GM18526 (cell line): Measurements from ENCODE around the gene EIF5A.

Source experiments
- POLR2A ChIP-seq: IDR thresholded peaks from 3 replicates; pipeline ENCODE4 v1.6.1; 2011; ENCODE audit not compliant: insufficient read length; ENCODE audit errors: extremely low read depth

Gene EIF5A

DNA sequence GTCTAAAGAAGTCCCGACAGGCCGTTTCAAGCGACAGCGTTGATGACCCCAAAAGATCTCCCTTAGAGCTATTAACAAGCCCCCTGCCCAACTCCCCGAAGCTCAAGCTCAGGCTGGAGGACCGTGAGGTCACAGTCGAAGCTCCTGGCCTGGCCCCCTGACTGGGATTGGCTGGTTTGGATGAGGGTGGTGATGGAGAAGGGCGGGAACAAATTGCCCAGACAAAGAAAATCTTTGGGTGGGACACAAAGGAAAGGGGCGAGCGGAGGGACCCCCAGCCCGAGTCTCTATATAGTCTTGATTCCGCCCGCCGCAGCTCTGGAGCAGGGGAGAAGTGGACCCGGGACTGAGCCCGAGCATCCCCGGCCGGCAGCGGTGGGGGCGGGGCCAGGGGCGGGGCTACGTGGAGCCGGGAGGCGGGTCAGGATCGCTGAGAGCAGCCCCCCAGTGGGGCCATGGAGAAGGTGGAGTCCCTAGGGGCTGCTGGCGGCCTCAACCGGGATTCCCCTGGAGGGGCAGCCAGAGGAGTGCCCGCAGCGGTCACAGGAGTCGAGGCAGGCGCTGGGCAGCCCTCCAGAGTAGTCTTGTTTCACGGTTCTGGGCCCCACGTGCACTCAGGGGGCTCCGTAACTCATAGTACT lies 22.7 kb downstream of the EIF5A start:
- peak; percentile 24 for TF ChIP-seq POLR2A

DNA sequence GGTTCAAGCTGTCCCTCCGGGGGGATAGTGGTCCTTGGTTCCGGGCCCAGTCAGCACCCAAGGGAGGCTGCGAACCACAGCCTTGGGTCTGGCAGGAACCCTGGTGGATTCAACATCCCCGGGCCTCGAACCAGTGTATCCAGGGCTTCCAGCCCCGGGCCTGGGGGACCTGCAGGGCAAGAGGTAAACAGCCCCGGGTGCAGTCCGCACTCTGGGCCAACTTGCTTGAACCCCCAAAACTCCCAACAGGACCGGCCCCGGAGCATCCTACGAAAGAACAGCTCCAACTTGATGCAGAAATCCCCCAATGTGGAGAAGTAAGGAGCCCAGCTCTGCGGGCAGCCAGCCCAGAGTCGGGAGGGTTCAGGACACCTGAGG lies 23.2 kb downstream of the EIF5A start:
- no peak for TF ChIP-seq POLR2A

DNA sequence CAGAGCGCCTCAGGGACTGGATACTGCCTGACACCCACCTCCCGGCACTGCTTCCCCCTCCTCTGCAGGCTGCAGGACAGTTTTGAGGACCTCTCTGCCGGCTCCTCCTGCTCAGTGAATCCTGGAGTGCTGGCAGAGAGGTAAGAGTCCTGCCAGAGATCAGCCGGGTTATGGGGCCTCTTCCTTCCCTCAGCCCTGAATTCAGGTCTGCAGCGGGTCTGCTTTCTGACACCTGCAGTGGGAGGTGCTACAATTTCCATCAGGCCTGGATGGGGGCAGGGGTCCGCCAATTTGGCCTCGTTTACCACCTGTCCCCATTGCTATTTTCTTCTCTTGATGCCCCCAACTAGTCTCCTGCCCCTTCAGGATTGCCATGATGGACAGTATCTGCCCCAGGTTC lies 24.7 kb downstream of the EIF5A start:
- TF ChIP-seq POLR2A = no peak

DNA sequence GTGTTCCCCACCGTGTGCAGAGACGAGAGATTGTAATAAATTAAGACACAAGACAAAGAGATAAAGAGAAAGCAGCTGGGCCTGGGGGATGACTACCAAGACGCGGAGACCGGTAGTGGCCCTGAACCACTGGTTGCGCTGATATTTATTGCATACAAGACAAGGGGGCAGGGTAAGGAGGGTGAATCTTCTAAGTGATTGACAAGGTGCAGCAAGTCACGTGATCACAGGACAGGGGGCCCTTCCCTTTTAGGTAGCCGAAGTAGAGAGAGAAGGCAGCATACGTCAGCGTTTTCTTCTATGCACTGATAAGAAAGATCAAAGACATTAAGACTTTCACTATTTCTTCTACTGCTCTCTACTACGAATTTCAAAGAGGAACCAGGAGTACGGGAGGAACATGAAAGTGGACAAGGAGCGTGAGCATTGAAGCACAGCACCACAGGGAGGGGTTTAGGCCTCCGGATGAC lies 25.2 kb downstream of the EIF5A start:
- TF ChIP-seq POLR2A = peak; percentile 33

DNA sequence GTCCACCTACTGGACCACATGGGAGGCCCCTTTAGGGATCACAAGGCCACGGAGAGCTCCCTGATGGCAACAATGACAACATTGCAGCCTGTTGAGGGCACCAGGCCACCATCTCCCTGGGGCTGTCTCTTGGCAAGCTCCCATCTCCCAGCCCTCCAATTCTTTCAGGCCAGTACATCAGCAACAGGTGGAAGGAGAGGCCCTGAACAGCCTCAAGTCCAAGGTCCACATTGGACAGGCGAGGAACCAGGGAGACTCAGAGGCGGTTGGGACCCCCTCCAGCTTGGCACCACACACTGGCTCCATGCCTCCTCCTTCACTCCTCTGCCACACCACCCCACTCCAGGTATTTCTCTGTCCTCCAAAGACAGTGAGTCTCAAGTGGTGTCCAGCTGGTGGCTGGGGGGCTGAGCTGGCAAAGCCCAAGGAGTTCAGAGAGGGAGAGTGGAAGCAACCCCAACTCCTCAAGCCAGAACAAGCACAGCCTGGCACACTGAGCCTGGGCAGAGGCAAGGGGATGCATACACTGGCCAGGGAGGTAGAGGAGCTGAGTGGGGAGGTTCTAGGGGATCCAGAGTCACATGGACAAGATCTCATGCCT lies 27.6 kb downstream of the EIF5A start:
- no peak for TF ChIP-seq POLR2A

DNA sequence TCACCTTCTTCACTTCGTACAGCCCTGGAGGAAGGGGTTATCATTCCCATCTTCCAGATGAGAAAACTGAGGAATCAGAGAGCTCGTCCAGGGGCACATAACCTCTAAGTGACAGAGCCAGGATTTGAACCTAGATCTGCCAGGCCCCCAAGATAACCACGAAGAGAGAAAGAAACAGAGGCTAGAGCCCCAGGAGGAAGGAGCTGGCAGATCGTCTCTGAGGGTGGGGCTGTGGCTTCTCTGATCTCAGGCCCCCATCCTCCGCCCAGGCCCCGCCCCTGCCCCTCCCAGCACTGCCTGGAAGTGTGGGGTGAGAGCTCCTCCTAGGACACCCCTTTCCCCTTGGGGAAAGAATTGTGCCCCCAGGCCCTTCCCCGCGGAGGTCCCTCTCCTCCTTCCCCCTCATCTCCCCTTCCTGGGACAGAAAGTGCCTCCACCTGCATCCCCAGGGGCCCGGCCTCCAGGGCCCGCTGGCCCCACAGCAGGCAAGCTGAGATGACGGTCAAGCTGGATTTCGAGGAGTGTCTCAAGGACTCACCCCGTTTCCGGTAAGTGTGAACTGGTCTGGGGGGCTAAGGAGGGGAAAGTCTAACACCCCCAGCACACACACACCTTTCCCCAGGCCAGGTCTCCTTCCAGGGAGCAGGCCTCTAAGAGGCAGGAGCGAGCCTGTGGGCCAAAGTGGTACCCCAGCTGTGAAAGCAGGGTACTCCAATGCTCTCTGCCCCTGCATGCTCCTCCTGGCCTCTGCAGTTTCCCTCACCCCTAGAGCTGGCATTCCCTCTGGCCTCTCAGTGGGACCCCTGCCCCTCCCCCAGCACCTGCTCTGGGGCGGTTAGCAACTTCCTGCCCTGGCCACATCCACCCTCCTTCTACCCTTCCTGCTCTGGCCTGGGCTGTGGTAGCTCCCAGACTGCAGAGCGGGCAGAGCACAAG lies 29.1 kb downstream of the EIF5A start, which contains the start of gene ACAP1:
ACAP1 (plus strand) TSS at position 290 of the 936 bp plus-strand sequence; CDS start at position 496, 206 bp downstream.
- peak; percentile 49 for TF ChIP-seq POLR2A

DNA sequence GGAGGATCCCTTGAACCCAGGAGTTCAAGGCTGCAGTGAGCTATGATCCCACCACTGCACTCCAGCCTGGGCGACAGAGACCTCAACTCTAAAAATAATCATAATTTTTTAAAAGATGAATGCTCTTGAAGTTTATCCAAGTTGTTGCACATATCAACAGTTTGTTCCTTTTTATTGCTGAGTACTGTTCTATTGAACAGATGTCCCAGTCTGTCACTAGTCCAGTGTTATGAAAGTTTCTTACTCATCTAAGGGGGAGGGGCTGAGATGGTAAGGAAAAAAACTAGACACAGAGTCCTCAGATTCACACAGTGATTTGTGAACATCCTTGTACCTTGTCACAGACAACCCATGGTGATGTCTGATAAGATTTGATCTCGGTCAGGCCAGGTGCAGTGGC lies 32.8 kb downstream of the EIF5A start:
- no peak for TF ChIP-seq POLR2A

DNA sequence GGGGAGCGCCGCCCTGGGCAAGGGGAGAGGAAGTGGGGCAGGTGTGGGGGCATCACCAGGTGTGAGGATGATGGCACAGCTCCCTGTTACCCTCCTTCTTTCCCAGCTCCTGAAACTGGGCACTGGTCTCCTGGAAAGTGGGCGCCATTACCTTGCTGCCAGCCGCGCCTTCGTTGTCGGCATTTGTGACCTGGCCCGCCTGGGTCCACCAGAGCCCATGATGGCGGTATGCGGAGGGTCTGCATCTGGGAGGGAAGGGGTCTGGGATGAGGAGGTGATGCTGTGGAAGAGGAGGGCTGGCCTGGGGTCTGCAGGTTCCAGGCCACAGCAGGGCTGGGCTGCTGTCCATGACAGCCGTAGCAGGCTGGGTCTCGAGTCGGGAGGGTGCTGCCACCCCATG lies 34.4 kb downstream of the EIF5A start:
- TF ChIP-seq POLR2A = no peak

DNA sequence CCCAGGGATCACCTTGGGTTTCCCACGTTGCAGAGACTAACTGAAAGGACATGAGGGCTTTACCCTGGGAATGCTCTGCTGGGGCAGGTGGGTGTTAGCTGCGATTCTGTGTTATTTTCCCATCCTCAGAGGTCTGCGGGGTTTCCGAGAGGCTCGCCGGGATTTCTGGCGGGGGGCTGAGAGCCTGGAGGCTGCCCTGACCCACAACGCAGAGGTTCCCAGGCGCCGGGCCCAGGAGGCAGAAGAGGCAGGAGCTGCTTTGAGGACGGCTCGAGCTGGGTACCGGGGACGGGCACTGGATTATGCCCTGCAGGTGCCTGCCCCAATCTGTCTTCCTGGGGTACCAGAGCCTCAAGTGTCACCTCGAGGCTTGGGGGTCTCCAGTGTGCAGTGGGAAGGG lies 35.8 kb downstream of the EIF5A start:
- no peak for TF ChIP-seq POLR2A

DNA sequence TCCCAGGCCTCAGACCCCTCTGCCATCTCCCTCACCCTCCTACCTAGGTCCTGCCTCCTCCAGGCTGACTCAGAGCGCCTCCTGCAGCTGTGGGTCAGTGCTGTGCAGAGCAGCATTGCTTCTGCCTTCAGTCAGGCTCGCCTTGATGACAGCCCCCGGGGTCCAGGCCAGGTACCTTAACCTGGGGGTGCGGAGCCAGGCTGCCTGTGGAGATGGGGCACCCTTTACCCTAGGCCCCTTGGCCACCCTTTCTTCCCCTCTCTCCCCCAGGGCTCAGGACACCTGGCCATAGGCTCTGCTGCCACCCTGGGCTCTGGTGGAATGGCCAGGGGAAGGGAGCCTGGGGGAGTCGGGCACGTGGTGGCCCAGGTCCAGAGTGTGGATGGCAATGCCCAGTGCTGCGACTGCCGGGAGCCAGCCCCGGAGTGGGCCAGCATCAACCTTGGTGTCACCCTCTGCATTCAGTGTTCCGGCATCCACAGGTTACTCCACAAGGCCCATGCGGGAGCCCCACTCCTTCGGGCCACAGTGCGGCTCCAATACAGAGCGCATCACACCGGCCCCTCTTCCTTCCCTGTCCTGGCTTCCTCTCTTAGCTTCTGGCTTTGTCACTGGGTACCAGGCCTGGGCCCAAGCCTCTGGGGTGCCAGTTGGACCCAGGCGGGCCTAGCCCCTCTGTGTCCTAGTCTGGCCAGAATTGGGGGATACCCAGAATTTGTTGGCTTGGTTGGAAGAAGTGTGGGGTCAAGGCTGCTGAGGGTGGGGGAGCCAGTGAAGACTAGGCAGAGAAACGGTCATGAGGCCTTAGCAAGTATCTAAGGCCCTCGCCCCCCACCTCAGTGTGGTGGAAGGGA lies 39.6 kb downstream of the EIF5A start:
- no peak for TF ChIP-seq POLR2A

DNA sequence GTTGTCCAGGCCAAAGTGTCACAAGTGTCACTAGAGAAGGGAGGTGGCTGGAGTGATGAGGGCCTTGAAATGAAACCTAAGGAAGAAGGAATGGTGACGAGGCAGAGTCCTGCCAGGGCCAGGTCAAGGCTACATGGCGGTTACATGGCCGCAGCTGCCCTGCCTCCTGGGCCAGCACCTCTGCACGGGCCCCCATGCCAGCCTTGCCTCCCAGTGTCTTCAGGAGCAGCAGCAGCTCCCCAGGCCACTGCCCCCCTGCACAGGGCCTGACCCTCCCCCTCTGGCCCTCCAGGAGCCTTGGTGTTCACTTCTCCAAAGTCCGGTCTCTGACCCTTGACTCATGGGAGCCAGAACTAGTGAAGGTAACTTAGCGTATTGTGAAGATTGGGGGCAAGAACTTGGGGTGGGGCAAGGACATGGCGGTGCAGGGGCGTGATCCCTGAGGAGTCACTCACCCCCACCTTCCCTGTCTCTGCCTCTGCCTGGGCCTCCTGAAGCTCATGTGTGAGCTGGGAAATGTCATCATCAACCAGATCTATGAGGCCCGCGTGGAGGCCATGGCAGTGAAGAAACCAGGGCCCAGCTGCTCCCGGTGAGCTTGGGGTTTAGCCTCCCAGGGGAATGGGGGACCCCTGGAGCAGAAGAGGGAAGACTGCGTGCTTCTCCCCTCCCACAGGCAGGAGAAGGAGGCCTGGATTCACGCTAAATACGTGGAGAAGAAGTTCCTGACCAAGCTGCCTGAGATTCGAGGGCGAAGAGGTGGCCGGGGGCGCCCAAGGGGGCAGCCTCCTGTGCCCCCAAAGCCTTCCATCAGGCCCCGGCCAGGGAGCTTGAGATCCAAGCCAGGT lies 40.4 kb downstream of the EIF5A start:
- TF ChIP-seq POLR2A = no peak

DNA sequence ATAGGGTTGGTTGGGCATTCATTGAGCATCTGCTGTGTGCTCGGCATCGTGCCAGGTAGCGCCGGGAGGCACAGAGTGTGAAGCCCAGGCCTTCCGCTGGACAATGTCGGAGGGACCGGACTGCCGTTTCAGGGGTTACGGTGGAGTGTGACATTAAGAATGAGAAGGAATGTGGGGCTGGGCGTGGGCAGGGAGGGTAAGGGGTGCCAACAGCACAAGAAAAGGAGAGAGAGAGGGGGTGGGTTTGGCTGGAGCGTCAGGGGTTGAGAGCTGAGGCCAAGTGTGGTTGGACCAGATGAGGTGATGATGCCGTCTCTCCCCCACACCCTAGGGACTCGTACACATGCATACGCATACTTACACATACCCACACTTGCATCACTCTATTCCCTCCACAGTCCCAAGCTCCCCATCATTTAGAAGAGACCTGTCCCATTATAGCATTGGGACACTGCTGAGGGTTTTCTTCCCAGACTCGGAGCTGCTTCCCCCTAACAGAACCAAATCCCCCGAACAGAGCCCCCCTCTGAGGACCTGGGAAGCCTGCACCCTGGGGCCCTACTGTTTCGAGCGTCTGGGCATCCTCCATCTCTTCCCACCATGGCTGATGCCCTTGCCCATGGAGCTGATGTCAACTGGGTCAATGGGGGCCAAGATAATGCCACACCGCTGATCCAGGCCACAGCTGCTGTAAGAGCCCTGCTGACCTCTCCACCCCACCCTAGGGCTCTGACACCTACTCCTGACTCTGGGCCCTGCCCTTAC lies 41.2 kb downstream of the EIF5A start:
- TF ChIP-seq POLR2A = no peak
